Measurements from ENCODE around the gene NAGA.

NAGA gene

GRCh38 chr22:42035256-42035655 lies 35.4 kb downstream of the NAGA start:
- DNase-seq: no peak

GRCh38 chr22:42033263-42034181 lies 37.1 kb downstream of the NAGA start:
- DNase-seq: no peak

- no peak for DNase-seq
These were observed 43.9 kb downstream of the NAGA start for GRCh38 chr22:42026705-42027104.

GRCh38 chr22:42025421-42025820 lies 45.2 kb downstream of the NAGA start:
- no peak for DNase-seq

- no peak for DNase-seq
These were observed 48.3 kb downstream of the NAGA start for GRCh38 chr22:42022162-42022847.

GRCh38 chr22:42021571-42021970 lies 49.0 kb downstream of the NAGA start:
- DNase-seq: no peak

GRCh38 chr22:42018224-42018623 lies 52.4 kb downstream of the NAGA start:
- no peak for DNase-seq

- DNase-seq: no peak
These were observed 54.5 kb downstream of the NAGA start for GRCh38 chr22:42016111-42016510.

- no peak for DNase-seq
These were observed 57.2 kb downstream of the NAGA start for GRCh38 chr22:42013385-42013784.

- no peak for DNase-seq
These were observed 59.8 kb downstream of the NAGA start for GRCh38 chr22:42010778-42011177.
